ENCODE data around the gene CHRNA4.

CHRNA4 gene

GRCh38 chr20:63360850-63361518 is at the start of gene CHRNA4:
Gene CHRNA4, minus strand, starts transcription at chr20:63361349. Its CDS starts 184 bp downstream, at chr20:63361165.
- Histone ChIP-seq H3K27me3 (ENCODE audit: control insufficient read depth, insufficient read depth, low read length) (peaks cover 20% of the 10 kb centered on the region), H3K9ac (ENCODE audit: low read length) (no peak within 1 kb of the TSS), H3K36me3 (ENCODE audit: control insufficient read depth, insufficient read depth, low read length) (no peaks in the 10 kb centered on the region), H3K4me3 (ENCODE audit: low read length) (no peak within 1 kb of the TSS), H3K27ac (ENCODE audit: low read depth, low read length) (no peak within 1 kb of the TSS), H3K4me1 (ENCODE audit: control insufficient read depth, insufficient read depth, low read length) (no peaks in the 10 kb centered on the region)

- H3K4me1 ChIP-seq (ENCODE audit: control insufficient read depth, insufficient read depth, low read length), result no peaks in the 10 kb centered on the region
Measured at GRCh38 chr20:63409834-63410435, 48.8 kb upstream of the CHRNA4 start.

DNA sequence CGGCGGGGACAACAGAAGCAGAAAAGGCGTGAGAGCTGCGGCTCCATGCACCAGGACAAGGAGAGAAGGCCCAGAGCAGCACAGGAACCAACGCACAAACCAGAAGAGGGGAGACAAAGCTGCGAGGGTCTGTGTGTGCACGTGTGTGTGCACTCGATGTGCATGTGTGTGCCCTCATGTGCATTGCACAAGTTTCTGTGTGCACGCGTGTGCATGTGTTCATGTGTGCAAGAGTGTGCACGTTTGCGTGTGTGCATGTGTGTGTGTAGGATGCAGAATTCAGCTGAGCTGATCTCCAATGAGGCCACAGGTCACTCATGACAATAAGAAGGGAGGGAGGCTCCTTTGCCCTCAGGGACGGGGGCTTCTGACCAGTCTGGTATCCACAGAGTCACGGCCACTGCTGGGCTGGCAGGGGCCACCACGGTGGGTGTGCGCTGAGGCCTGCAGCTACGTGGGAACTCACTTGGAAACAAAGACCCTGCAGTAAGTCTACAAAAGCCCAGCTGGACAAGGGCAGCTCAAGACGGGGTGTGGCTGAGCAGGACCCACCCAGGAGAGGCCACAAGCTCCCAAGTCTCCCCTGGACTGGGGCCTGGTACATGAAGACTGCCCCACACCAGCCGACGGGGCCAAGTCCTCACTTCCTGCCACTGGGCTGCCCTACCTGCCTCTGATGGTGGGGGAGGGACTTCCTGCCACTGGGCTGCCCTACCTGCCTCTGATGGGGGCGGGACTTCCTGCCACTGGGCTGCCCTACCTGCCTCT is 48.1 kb upstream of the CHRNA4 start:
- Histone ChIP-seq H3K27ac (ENCODE audit: low read depth, low read length) (no peak overlapping the region), H3K4me3 (ENCODE audit: low read length) (no peak overlapping the region), H3K27me3 (ENCODE audit: control insufficient read depth, insufficient read depth, low read length) (peaks cover 3% of the 10 kb centered on the region), H3K4me1 (ENCODE audit: control insufficient read depth, insufficient read depth, low read length) (no peaks in the 10 kb centered on the region), H3K36me3 (ENCODE audit: control insufficient read depth, insufficient read depth, low read length) (no peaks in the 10 kb centered on the region), H3K9ac (ENCODE audit: low read length) (no peak overlapping the region)

More at GRCh38 chr20:63409834-63410435, 48.8 kb upstream of the CHRNA4 start:
- Histone ChIP-seq H3K4me3 (ENCODE audit: low read length) (no peak overlapping the region), H3K36me3 (ENCODE audit: control insufficient read depth, insufficient read depth, low read length) (no peaks in the 10 kb centered on the region), H3K9ac (ENCODE audit: low read length) (no peak overlapping the region), H3K27me3 (ENCODE audit: control insufficient read depth, insufficient read depth, low read length) (peaks cover 3% of the 10 kb centered on the region), H3K27ac (ENCODE audit: low read depth, low read length) (no peak overlapping the region)

DNA sequence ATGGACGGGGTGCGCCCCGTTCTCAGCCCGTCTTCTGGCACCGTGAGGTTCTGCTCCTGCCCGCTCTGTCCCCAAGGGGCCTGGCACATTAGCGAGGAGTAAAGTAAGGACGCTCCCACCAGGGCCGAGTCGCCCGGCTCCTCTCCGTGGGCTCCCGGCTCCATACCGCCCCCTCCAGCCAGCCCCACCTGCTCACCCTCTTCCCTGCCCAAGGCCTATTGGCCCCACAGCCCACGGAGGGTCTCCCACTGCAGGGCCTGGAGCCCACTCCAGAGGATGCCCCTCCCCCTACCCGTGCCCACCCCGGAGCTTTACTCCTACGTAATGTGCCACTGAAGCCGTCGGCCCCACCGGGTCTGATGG is 47.5 kb upstream of the CHRNA4 start:
- Histone ChIP-seq H3K4me1 (ENCODE audit: control insufficient read depth, insufficient read depth, low read length) (no peaks in the 10 kb centered on the region), H3K9ac (ENCODE audit: low read length) (no peak overlapping the region), H3K36me3 (ENCODE audit: control insufficient read depth, insufficient read depth, low read length) (no peaks in the 10 kb centered on the region), H3K4me3 (ENCODE audit: low read length) (no peak overlapping the region), H3K27me3 (ENCODE audit: control insufficient read depth, insufficient read depth, low read length) (peaks cover 5% of the 10 kb centered on the region), H3K27ac (ENCODE audit: low read depth, low read length) (no peak overlapping the region)

DNA sequence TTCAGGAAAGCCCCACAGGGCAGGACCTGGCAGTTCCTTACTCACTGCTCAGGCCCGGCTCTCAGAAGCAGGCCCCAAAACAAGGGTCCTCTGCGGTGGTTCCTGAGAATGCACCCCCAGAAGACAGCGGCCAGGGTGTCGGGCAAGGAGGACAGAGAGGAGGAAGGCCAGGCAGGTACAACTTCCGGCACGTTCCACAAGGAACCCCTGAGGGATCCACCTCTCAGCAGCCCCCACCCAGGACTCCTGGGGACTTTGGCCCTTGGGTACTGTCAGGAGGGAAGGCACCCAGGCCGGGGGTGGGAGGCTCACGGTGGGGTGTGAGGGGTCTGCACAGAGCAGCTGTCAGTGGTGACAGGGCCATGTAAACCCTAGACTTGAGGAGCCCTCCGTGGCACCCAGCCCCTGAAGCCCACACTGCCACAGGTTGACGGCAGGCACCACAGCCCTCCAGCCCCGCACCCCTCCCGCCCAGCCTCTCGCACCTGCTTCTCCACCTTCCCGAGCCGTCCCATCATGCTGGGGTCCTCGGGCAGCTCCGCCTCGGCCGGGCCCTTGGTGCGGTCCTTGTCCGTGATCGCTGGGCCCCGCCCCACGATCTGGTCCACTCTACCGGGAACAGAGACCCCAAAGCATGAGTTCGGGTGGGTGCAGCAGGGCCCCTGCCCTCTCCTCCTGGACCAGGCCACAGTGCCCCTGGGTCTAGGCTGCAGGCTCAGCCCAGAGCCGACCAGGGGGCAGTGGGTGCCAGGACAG is 47.0 kb upstream of the CHRNA4 start:
- peaks cover 9% of the 10 kb centered on the region for H3K27me3 ChIP-seq (ENCODE audit: control insufficient read depth, insufficient read depth, low read length)

DNA sequence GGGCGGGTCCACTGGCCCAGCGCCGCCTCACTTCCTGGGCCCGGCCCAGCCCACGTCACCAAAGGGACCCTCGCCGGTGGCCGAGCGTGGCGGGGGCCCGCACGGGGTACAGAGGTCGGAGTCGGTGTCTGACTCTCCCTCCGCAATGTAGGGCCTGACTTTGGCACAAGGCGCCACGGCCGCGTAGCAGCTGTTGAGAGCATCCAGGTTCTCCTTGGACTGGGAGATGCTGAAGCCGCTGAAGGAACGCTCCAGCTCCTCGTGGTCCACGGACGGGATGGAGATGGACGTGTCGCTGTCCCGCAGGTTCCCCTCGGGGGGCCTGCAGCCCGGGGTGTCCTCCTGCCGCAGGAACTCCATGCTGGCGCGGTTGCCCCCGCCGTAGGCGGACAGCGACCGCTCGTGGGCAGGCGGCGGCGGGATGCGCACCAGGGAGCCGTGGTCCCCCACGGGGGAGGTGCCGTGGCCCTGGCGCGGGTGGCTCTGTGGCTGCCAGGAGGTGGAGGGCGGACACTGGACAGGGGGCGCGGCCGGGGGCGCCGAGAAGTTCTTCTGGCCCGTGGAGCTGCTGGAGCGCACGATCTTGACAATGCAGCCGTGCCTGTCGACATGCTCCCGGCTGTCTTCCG is 45.6 kb upstream of the CHRNA4 start:
- no peak overlapping the region for H3K27ac ChIP-seq (ENCODE audit: low read depth, low read length)
- H3K9ac ChIP-seq (ENCODE audit: low read length), result no peak overlapping the region
- no peak overlapping the region for H3K4me3 ChIP-seq (ENCODE audit: low read length)
- peaks cover 6% of the 10 kb centered on the region for H3K27me3 ChIP-seq (ENCODE audit: control insufficient read depth, insufficient read depth, low read length)
- no peaks in the 10 kb centered on the region for H3K4me1 ChIP-seq (ENCODE audit: control insufficient read depth, insufficient read depth, low read length)
- H3K36me3 ChIP-seq (ENCODE audit: control insufficient read depth, insufficient read depth, low read length), result no peaks in the 10 kb centered on the region

More for the DNA sequence above, 47.0 kb upstream of the CHRNA4 start:
- Histone ChIP-seq H3K9ac (ENCODE audit: low read length) (no peak overlapping the region), H3K27ac (ENCODE audit: low read depth, low read length) (no peak overlapping the region), H3K4me1 (ENCODE audit: control insufficient read depth, insufficient read depth, low read length) (no peaks in the 10 kb centered on the region), H3K36me3 (ENCODE audit: control insufficient read depth, insufficient read depth, low read length) (no peaks in the 10 kb centered on the region), H3K4me3 (ENCODE audit: low read length) (no peak overlapping the region)

DNA sequence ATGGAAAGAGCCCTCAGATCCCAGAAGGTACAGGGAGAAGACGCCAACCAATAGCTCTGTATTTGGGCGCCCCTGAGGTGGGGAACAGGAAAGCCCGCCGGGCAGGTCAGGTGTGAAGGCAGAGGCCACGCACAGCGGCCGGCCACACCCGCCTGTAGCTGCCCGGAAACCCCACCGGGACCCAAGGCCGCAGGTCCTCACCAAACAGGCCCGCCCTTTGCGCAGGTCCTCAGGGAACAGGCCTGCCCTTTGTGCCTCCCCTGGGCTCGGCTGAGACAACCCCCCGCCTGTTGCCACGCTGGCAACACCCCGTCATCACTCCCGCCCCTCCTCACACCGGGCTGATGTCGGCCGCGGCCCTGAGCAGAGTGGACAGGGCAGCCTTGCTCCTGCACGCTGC is 44.9 kb upstream of the CHRNA4 start:
- no peak overlapping the region for H3K9ac ChIP-seq (ENCODE audit: low read length)
- no peak overlapping the region for H3K27ac ChIP-seq (ENCODE audit: low read depth, low read length)
- no peaks in the 10 kb centered on the region for H3K4me1 ChIP-seq (ENCODE audit: control insufficient read depth, insufficient read depth, low read length)
- H3K27me3 ChIP-seq (ENCODE audit: control insufficient read depth, insufficient read depth, low read length), result peaks cover 6% of the 10 kb centered on the region
- H3K36me3 ChIP-seq (ENCODE audit: control insufficient read depth, insufficient read depth, low read length), result no peaks in the 10 kb centered on the region
- H3K4me3 ChIP-seq (ENCODE audit: low read length), result no peak overlapping the region

GRCh38 chr20:63405102-63405730 is 44.1 kb upstream of the CHRNA4 start:
- no peak overlapping the region for H3K9ac ChIP-seq (ENCODE audit: low read length)
- H3K36me3 ChIP-seq (ENCODE audit: control insufficient read depth, insufficient read depth, low read length), result no peaks in the 10 kb centered on the region
- no peaks in the 10 kb centered on the region for H3K4me1 ChIP-seq (ENCODE audit: control insufficient read depth, insufficient read depth, low read length)
- H3K27me3 ChIP-seq (ENCODE audit: control insufficient read depth, insufficient read depth, low read length), result peaks cover 6% of the 10 kb centered on the region
- no peak overlapping the region for H3K4me3 ChIP-seq (ENCODE audit: low read length)
- no peak overlapping the region for H3K27ac ChIP-seq (ENCODE audit: low read depth, low read length)

DNA sequence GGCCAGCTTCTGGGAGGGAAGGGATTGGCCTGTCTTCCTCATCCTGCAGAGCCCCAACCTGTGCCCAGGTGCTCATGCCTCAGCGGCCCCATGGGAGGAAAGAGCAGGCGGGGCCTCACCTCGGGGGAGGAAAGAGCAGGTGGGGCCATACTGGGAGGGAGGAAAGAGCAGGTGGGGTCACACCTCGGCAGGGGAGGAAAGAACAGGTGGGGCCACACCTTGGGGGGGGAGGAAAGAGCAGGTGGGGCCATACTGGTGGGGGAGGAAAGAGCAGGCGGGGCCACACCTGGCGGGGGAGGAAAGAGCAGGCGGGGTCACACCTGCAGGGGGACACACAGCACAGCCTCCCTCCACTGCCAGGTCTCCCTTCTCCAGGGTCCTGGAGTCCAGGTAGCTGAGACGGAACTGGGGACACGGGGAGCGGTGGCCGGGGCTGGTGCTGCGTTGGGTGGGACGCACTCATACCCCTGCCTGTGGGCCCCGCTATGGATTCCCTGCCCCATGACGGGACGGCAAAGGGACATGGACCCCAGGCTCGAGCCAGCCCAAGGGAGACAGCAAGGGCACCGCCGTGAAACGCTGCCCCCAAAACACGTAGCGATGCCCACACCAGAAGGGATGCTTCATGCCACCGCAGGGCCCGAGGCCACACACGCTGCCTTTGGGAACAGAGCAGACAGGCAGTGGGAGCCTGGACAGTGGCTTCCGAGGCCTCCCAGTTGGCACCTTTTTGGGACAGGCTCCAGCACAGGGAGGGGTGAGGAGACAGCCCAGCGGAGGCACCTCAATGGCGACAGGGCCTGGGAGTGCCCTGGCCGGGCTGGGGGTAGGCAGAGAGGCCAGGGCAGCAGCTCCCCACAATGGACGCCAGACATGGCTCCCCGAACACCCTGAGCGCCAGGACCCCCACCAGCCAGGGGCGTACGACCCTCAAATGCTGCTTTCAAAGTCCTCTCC is 43.3 kb upstream of the CHRNA4 start:
- Histone ChIP-seq H3K9ac (ENCODE audit: low read length) (no peak overlapping the region), H3K4me1 (ENCODE audit: control insufficient read depth, insufficient read depth, low read length) (no peaks in the 10 kb centered on the region), H3K4me3 (ENCODE audit: low read length) (no peak overlapping the region), H3K27ac (ENCODE audit: low read depth, low read length) (no peak overlapping the region), H3K27me3 (ENCODE audit: control insufficient read depth, insufficient read depth, low read length) (peaks cover 6% of the 10 kb centered on the region), H3K36me3 (ENCODE audit: control insufficient read depth, insufficient read depth, low read length) (no peaks in the 10 kb centered on the region)

DNA sequence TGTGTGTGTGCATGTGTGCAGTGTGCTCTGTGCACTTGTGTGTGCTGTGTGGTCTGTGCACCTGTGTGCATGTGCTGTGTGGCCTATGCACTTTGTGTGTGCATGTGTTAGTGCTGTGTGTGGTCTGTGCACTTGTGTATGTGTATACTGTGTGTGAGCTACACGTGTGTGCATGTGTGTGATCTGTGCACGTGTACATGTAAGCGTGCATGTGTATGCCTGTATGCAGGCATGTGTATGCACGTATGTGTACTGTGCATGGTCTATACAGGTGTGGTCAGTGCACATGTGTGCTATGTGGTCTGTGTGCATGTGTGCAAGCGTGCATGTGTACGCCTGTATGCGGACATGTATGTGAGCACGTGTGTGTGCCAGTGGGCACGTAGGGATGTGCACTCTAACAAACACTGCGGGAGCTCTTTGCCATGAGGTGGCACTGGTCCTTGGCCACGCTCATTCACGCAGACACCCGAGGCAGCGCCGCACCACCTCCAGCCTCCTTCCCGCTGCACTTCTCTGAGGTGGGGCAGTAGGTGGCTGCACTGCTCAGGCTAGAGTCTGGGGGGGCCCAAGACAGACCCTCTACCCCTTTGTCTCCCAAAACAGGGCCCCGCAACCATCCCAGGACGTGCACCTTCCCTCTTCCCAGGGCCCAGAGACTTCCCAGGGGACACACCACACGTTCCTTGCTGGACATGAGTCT is 42.4 kb upstream of the CHRNA4 start:
- H3K4me3 ChIP-seq (ENCODE audit: low read length), result no peak overlapping the region
- no peaks in the 10 kb centered on the region for H3K4me1 ChIP-seq (ENCODE audit: control insufficient read depth, insufficient read depth, low read length)
- H3K27ac ChIP-seq (ENCODE audit: low read depth, low read length), result no peak overlapping the region
- no peak overlapping the region for H3K9ac ChIP-seq (ENCODE audit: low read length)
- H3K27me3 ChIP-seq (ENCODE audit: control insufficient read depth, insufficient read depth, low read length), result peaks cover 6% of the 10 kb centered on the region
- H3K36me3 ChIP-seq (ENCODE audit: control insufficient read depth, insufficient read depth, low read length), result no peaks in the 10 kb centered on the region
